GM13976 (cell line): ENCODE data around the gene CTIF.

ENCODE experiments used
- DNase-seq: peaks from one replicate; pipeline ENCODE4 v3.0.0; 2012; ENCODE audit warnings: low spot score
- CTCF ChIP-seq: IDR thresholded peaks from 2 replicates; pipeline ENCODE4 v1.5.1; 2012; ENCODE audit warnings: borderline replicate concordance, mild to moderate bottlenecking; ENCODE audit not compliant: insufficient read depth; ENCODE audit errors: extremely low read depth, missing control alignments, control extremely low read depth
- in situ Hi-C: fragments of 300-500 bp; cut with MboI; formaldehyde crosslinking; loops from one replicate; pipeline ENCODE4 v1.12.0; 2022; ENCODE audit warnings: low sequenced_read_pairs, mixed read lengths, inconsistent platforms; ENCODE audit not compliant: unreplicated experiment

CTIF gene

GRCh38 chr18:48882379-48882778 is 343.5 kb downstream of the CTIF start:
- no peak for DNase-seq
- in situ Hi-C loops, result loop anchor here (25.0 kb wide), 1 partner anchor 105 kb away; no protein-coding TSS in a partner anchor
- no peak for TF ChIP-seq CTCF

- in situ Hi-C loops, result loop anchor here (25.0 kb wide), 1 partner anchor 103 kb away; no protein-coding TSS in a partner anchor
- no peak for DNase-seq
- TF ChIP-seq CTCF, result no peak
Observed at GRCh38 chr18:48884306-48884705, 345.5 kb downstream of the CTIF start.

- no peak for TF ChIP-seq CTCF
- DNase-seq, result no peak
- in situ Hi-C loops, result loop anchor here (25.0 kb wide), 1 partner anchor 103 kb away; no protein-coding TSS in a partner anchor
Observed at GRCh38 chr18:48884771-48885170, 345.9 kb downstream of the CTIF start.

- TF ChIP-seq CTCF, result no peak
- in situ Hi-C loops, result loop anchor here (25.0 kb wide), 1 partner anchor 102 kb away; no protein-coding TSS in a partner anchor
- DNase-seq, result no peak
Observed at GRCh38 chr18:48885266-48885923, 346.6 kb downstream of the CTIF start.

- no peak for DNase-seq
- in situ Hi-C loops, result loop anchor here (25.0 kb wide), 1 partner anchor 101 kb away; no protein-coding TSS in a partner anchor
- no peak for TF ChIP-seq CTCF
Observed at GRCh38 chr18:48885924-48886400, 347.1 kb downstream of the CTIF start.

- no peak for TF ChIP-seq CTCF
- no peak for DNase-seq
- in situ Hi-C loops, result loop anchor here (25.0 kb wide), 1 partner anchor 101 kb away; no protein-coding TSS in a partner anchor
Observed at GRCh38 chr18:48886520-48887293, 347.9 kb downstream of the CTIF start.
